PC-9 (cell line): Measurements from ENCODE around the gene NR2C1. TPM values are rescaled to one million over a fixed set of nuclear protein-coding genes. Genes with fewer than 3 reads are reported as not detected.

ENCODE experiments used
- BruUV-seq: library from RNA; stranded (reverse); fragments of 400-500 nt; replicated peaks from 2 replicates; lab custom pipeline; 2021; lab: Mats Ljungman, UMichigan
- CTCF ChIA-PET: fragments of 300-600 bp; sonication (Branson Sonifier 250); formaldehyde crosslinking; loops from one replicate; lab custom pipeline; 2022; ENCODE audit warnings: antibody characterized with exemption; lab: Charles Lee
- POLR2A ChIA-PET: fragments of 300-600 bp; sonication (Branson Sonifier 250); formaldehyde crosslinking; loops from one replicate; lab custom pipeline; 2022; ENCODE audit warnings: antibody characterized with exemption; ENCODE audit not compliant: unreplicated experiment; lab: Charles Lee
- DNase-seq, 2 experiments: peaks; one replicate each; pipeline versions ENCODE4 v3.0.0 to v3.0.0-alpha.2; 2015 to 2022; ENCODE audit warnings: mixed read lengths in 1 of 2
- H2AFZ ChIP-seq: fragments of 200-600 bp; sonication (generic); 2 replicates; pipeline ENCODE4 v1.8.1; 2017; ENCODE audit warnings: antibody characterized with exemption
- H3F3A ChIP-seq: fragments of 200-600 bp; sonication (generic); 2 replicates; pipeline ENCODE4 v1.8.1; 2017; ENCODE audit warnings: antibody characterized with exemption, mild to moderate bottlenecking, low read depth; ENCODE audit not compliant: insufficient read depth
- H3K27ac ChIP-seq: fragments of 200-600 bp; sonication (generic); 2 replicates; pipeline ENCODE4 v1.6.1; 2016; ENCODE audit warnings: mixed run types
- H3K27me3 ChIP-seq: fragments of 200-600 bp; sonication (generic); 2 replicates; pipeline ENCODE4 v1.6.1; 2016; ENCODE audit warnings: low read depth, mixed run types; ENCODE audit not compliant: insufficient read depth
- H3K36me3 ChIP-seq: fragments of 200-600 bp; sonication (generic); 2 replicates; pipeline ENCODE4 v1.6.1; 2016; ENCODE audit warnings: low read depth, mixed run types
- H3K4me1 ChIP-seq: fragments of 200-600 bp; sonication (generic); replicated peaks from 2 replicates; pipeline ENCODE4 v1.6.1; 2016; ENCODE audit warnings: mixed run types; ENCODE audit not compliant: insufficient read depth
- H3K4me2 ChIP-seq: fragments of 200-600 bp; sonication (generic); 2 replicates; pipeline ENCODE4 v1.6.1; 2017; ENCODE audit warnings: mixed run types
- H3K4me3 ChIP-seq: fragments of 200-600 bp; sonication (generic); 2 replicates; pipeline ENCODE4 v1.6.1; 2016; ENCODE audit warnings: mixed run types
- H3K79me2 ChIP-seq: fragments of 200-600 bp; sonication (generic); 2 replicates; pipeline ENCODE4 v1.6.1; 2017; ENCODE audit warnings: low read depth, mixed run types
- H3K9me2 ChIP-seq: fragments of 200-600 bp; sonication (generic); 2 replicates; pipeline ENCODE4 v1.8.1; 2017; ENCODE audit warnings: mild to moderate bottlenecking; ENCODE audit not compliant: insufficient read depth
- H3K9me3 ChIP-seq: fragments of 200-600 bp; sonication (generic); 2 replicates; pipeline ENCODE4 v1.8.1; 2016; ENCODE audit warnings: low read depth; ENCODE audit not compliant: insufficient read depth
- H4K20me1 ChIP-seq: fragments of 200-600 bp; sonication (generic); 2 replicates; pipeline ENCODE4 v1.8.1; 2017; ENCODE audit not compliant: insufficient read depth
- EZH2 ChIP-seq: fragments of 200-600 bp; sonication (generic); IDR thresholded peaks from 2 replicates; pipeline ENCODE4 v1.8.0; 2017; ENCODE audit warnings: antibody characterized with exemption, low read depth
- intact Hi-C: fragments of 100-400 bp; cut with micrococcal nuclease; formaldehyde crosslinking; loops from one replicate; pipeline ENCODE4 v1.10.0; 2022; ENCODE audit not compliant: unreplicated experiment
- total RNA-seq: library from RNA; stranded (reverse); gene quantifications from 2 replicates; pipeline ENCODE4 v1.2.3, GENCODE V29; 2021
- TF ChIP-seq, protein P1 (sequence below): fragments of 200-600 bp; sonication (generic); conservative IDR thresholded peaks from 2 replicates; pipeline ENCODE4 v1.6.1; 2017; ENCODE audit warnings: mixed run types, antibody characterized with exemption, mild to moderate bottlenecking, moderate library complexity

Gene NR2C1
- total RNA-seq, 1 experiment from 2014 or later = 26.4 TPM

DNA sequence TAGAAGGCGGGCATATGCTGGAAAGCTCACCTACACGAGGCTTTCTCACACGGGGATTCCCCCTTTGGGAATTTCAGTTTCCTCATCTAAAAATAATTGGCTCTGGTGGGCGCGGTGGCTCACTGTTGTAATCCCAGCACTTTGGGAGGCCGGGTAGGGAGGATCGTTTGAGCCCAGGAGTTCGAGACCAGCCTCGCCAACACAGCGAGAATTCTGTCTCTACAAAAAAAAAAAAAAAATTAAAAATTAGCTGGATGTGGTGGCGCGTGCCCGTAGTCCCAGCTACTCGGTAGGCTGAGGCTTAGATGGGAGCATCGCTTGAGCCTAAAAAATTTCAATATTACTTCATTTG, 69.5 kb downstream of the NR2C1 start:
- Histone ChIP-seq H4K20me1 (no peaks in the 10 kb centered on the region), H3K79me2 (peaks cover 41% of the 10 kb centered on the region), H3K4me2 (peak overlapping the region; percentile 98), H3K4me3 (peak overlapping the region; percentile 63), H3K27me3 (no peaks in the 10 kb centered on the region), H3K4me1 (peaks cover 10% of the 10 kb centered on the region; the same call in 1 of the 2 replicates), H2AFZ (peak overlapping the region; percentile 89), H3K9me3 (peaks cover 10% of the 10 kb centered on the region; the same call in 1 of the 2 replicates), H3K27ac (peak overlapping the region; percentile 70), H3F3A (no peaks in the 10 kb centered on the region), H3K9me2 (no peaks in the 10 kb centered on the region), H3K36me3 (0 out of 2 replicates have a peak, but pooled peaks cover 10% of the 10 kb centered on the region)
- TSS peak; percentile 80 for BruUV-seq
- TF ChIP-seq, protein P1, sequence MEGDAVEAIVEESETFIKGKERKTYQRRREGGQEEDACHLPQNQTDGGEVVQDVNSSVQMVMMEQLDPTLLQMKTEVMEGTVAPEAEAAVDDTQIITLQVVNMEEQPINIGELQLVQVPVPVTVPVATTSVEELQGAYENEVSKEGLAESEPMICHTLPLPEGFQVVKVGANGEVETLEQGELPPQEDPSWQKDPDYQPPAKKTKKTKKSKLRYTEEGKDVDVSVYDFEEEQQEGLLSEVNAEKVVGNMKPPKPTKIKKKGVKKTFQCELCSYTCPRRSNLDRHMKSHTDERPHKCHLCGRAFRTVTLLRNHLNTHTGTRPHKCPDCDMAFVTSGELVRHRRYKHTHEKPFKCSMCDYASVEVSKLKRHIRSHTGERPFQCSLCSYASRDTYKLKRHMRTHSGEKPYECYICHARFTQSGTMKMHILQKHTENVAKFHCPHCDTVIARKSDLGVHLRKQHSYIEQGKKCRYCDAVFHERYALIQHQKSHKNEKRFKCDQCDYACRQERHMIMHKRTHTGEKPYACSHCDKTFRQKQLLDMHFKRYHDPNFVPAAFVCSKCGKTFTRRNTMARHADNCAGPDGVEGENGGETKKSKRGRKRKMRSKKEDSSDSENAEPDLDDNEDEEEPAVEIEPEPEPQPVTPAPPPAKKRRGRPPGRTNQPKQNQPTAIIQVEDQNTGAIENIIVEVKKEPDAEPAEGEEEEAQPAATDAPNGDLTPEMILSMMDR = no peak
- TF ChIP-seq EZH2 = no peak
- ChIA-PET CTCF (interaction anchor here (0.6 to 0.9 kb wide), 4 partner anchors 530 to 1582 kb away, joined by 3 to 21 read pairs (median 4); no protein-coding TSS in a partner anchor), POLR2A (interaction anchor here (0.6 to 0.7 kb wide), 4 partner anchors 7 to 530 kb away, joined by 4 to 8 read pairs (median 6); no protein-coding TSS in a partner anchor)
- intact Hi-C loops = no loop called here
- DNase-seq = no peak

DNA sequence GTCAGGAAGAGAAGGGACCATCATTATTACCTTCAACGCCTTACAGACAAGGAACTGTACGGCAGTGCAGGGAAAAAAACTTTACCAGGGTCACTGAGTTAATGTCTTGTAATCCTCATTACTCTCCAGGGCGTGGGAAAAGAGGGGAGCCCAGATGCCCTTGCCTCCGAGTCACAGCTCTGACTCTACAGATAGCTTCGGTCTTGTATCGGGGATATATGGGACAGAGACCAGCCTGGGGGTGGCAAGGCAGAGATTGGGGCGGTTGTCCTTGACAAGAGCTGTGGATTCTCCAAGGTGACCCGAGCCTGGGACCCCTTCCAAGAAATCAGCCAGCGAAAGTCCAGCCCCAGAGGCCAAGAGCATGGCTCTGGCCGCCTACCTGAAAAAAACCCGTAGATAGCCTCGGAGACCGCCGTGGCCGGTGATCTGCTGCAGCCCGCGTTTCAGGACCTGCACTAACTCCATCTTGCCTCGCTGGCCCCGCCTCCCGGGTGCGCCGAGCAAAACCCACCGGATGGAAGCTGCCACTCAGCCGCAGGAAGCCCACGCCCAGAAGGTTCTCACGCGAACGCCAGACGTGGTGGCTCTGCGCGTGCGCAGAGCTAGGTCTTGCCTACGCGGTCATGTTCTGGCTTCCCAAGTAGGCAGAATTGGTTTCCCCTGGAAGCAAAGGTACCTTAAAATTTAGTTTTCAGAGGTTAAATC, 70.1 kb downstream of the NR2C1 start, which contains the start of gene NDUFA12:
TSS of gene NDUFA12 (minus strand) at position 485 of the 708 bp plus-strand sequence. CDS start at position 468, 17 bp downstream.
- TSS peak; percentile 61 for BruUV-seq
- H3K4me1 ChIP-seq = peaks cover 10% of the 10 kb centered on the region; the same call in 1 of the 2 replicates
- intact Hi-C loops = no loop called here
- DNase-seq = peak; percentile 92 to 93
- H3K27me3 ChIP-seq = no peaks in the 10 kb centered on the region
- 0 out of 2 replicates have a peak, but pooled peaks cover under 1% of the 10 kb centered on the region for H4K20me1 ChIP-seq
- H2AFZ ChIP-seq = peak within 1 kb of the TSS; percentile 89
- H3K27ac ChIP-seq = peak within 1 kb of the TSS; percentile 70
- 0 out of 2 replicates have a peak, but pooled peaks cover 10% of the 10 kb centered on the region for H3K36me3 ChIP-seq
- H3F3A ChIP-seq = no peaks in the 10 kb centered on the region
- H3K79me2 ChIP-seq = peaks cover 46% of the 10 kb centered on the region
- no peak for TF ChIP-seq EZH2
- TF ChIP-seq, protein P1 = no peak
- H3K9me3 ChIP-seq = peaks cover 7% of the 10 kb centered on the region; the same call in 1 of the 2 replicates
- POLR2A ChIA-PET = interaction anchor here (0.5 to 0.7 kb wide), 6 partner anchors 8 to 531 kb away, joined by 3 to 8 read pairs (median 4); no protein-coding TSS in a partner anchor
- peak within 1 kb of the TSS; percentile 63 for H3K4me3 ChIP-seq
- no peaks in the 10 kb centered on the region for H3K9me2 ChIP-seq
- peak within 1 kb of the TSS; percentile 98 for H3K4me2 ChIP-seq
- CTCF ChIA-PET = interaction anchor here (0.6 to 0.9 kb wide), 3 partner anchors 531 to 1581 kb away, joined by 3 to 21 read pairs (median 4); no protein-coding TSS in a partner anchor

DNA sequence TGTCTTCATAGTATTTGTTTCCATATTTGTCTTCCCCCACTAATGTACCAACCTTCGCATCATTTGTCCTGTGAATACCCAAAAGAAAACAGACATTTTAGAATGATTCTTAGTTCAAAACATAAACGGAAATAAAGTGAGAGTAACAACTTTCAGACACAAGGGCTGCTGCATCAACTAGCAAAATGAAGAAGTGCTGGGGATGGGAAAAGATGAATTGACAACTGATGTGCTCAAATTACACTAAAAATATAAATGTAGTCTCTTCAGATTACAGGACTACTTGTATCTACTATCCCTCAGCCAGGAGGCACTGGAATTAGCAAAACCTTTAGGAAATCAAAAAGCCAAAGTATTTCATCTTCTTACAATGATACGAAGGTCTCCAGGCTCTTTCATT, 70.7 kb downstream of the NR2C1 start:
- Histone ChIP-seq H3K4me2 (peak overlapping the region; percentile 98), H3K36me3 (0 out of 2 replicates have a peak, but pooled peaks cover 10% of the 10 kb centered on the region), H3K9me2 (no peaks in the 10 kb centered on the region), H2AFZ (peak overlapping the region; percentile 89), H4K20me1 (0 out of 2 replicates have a peak, but pooled peaks cover 4% of the 10 kb centered on the region), H3K9me3 (peaks cover 3% of the 10 kb centered on the region; the same call in 1 of the 2 replicates), H3K79me2 (peaks cover 50% of the 10 kb centered on the region), H3K4me3 (peak overlapping the region; percentile 63), H3K27me3 (no peaks in the 10 kb centered on the region), H3K27ac (peak overlapping the region; percentile 70), H3F3A (no peaks in the 10 kb centered on the region), H3K4me1 (peaks cover 10% of the 10 kb centered on the region; the same call in 1 of the 2 replicates)
- ChIA-PET POLR2A (interaction anchor here (0.5 kb wide), 1 partner anchor 171 kb away, joined by 4 read pairs; no protein-coding TSS in a partner anchor), CTCF (interaction anchor here (0.9 kb wide), 1 partner anchor 532 kb away, joined by 4 read pairs; no protein-coding TSS in a partner anchor)
- no TSS peak for BruUV-seq
- TF ChIP-seq, protein P1 = no peak
- TF ChIP-seq EZH2 = no peak
- intact Hi-C loops = no loop called here
- no peak for DNase-seq
